Heart right ventricle (tissue), 16 donors: ENCODE measurements around the gene DOCK2. TPM values are rescaled to one million over a fixed set of nuclear protein-coding genes. Genes with fewer than 3 reads are reported as not detected.
"Not testable (repeated sequence)": the region's sequence is repeated elsewhere in the genome, so short reads cannot be mapped to it uniquely, and the experiment has no call there.

Experiments used
- ATAC-seq, 8 donors: fragments of 200-7000 bp; cut with Tn5 transposase; one replicate each; pipeline ENCODE4 v1.9.1; 2020; ENCODE audit warnings: mild to moderate bottlenecking in 8 of 8, moderate library complexity in 8 of 8, moderate number of reproducible peaks in 1 of 8
- DNase-seq, 2 donors: peaks; one replicate each; pipeline ENCODE4 v3.0.0-alpha.2; 2020
- H3K27ac ChIP-seq, 10 donors: fragments of 200-600 bp; sonication (generic) in 2 of 10; one replicate each; pipeline versions ENCODE4 v1.5.0 to v1.8.0; 2020 to 2022; ENCODE audit warnings: mild to moderate bottlenecking in 3 of 10
- H3K27me3 ChIP-seq, 7 donors: fragments of 200-600 bp; one replicate each; pipeline ENCODE4 v1.8.0; 2021 to 2022; ENCODE audit warnings: mild to moderate bottlenecking in 2 of 7
- H3K36me3 ChIP-seq, 9 donors: fragments of 200-600 bp; sonication (generic) in 1 of 9; one replicate each; pipeline versions ENCODE4 v1.5.0 to v1.8.0; 2020 to 2022; ENCODE audit warnings: mild to moderate bottlenecking in 2 of 9
- H3K4me1 ChIP-seq, 9 donors: fragments of 200-600 bp; sonication (generic) in 1 of 9; one replicate each; pipeline versions ENCODE4 v1.5.0 to v1.8.0; 2020 to 2022; ENCODE audit warnings: mild to moderate bottlenecking in 4 of 9
- H3K4me3 ChIP-seq, 10 donors: fragments of 200-600 bp; sonication (generic) in 2 of 10; one replicate each; pipeline versions ENCODE4 v1.5.0 to v1.8.0; 2020 to 2022; ENCODE audit warnings: mild to moderate bottlenecking in 7 of 10, moderate library complexity in 2 of 10
- H3K9me3 ChIP-seq, 11 donors: fragments of 200-600 bp in 10 of 11; sonication (generic) in 2 of 11; one replicate each; pipeline versions ENCODE4 v1.5.0 to v1.8.0; 2013 to 2022; ENCODE audit warnings: mild to moderate bottlenecking in 2 of 11, control low read depth in 1 of 11, moderate library complexity in 1 of 11
- WGBS, 2 donors: extraction: QIAGEN DNeasy Blood & Tissue Kit; methylation state at CpG; one replicate each; pipeline ENCODE4 v1.1.7; 2013; ENCODE audit warnings: inconsistent platforms in 1 of 2; 5-methylcytosine and 5-hydroxymethylcytosine counted together
- intact Hi-C, 10 donors: fragments of 100-400 bp; cut with DNase I; formaldehyde crosslinking; loops; one replicate each; pipeline versions ENCODE4 v1.11.1 to v1.14.2; 2022
- polyA plus RNA-seq, 2 donors: library from polyadenylated mRNA; stranded (reverse); fragments of 200-250 nt; gene quantifications; one replicate each; pipeline ENCODE4 v1.2.3, GENCODE V29; 2013
- total RNA-seq, 10 donors: library from RNA; stranded (reverse); fragmentation: NEBNext Ultra II Directional in 3 of 10; extraction: Animal tissue kit (Norgen Biotek cat#: 25700) in 3 of 10; gene quantifications; one replicate each; pipeline versions ENCODE4 v1.2.1 to v1.2.4, GENCODE V29; 2021 to 2023
- TF ChIP-seq, protein P1 (sequence below), 9 donors: fragments of 200-600 bp; sonication (generic) in 2 of 9; IDR thresholded peaks; one replicate each; pipeline versions ENCODE4 v1.5.0 to v1.8.0; 2021 to 2022; ENCODE audit warnings: antibody characterized with exemption in 9 of 9, mild to moderate bottlenecking in 5 of 9, moderate library complexity in 1 of 9
- donor health status: Arrhythmogenic right ventricular cardiomyopathy.
- donor health status: ischemic (EF 13 %, LVEDD 7.1; RV severe dilation, severe dysfunction).
- donor health status: healthy with polysubstance abuse.
- donor health status: DM: no; HTN: yes; CAD: no.
- donor health status: DM: no; HTN: no; CAD: no.
- donor health status: ischemic (EF 25% LVEDD 6.9; RV normal size, moderate dysfunction).
- donor health status: ischemic (EF 25% LVEDD 5.7; RV mildly dilated, moderate dysfunction).
- donor health status: healthy.
- donor health status: DM: yes; HTN: yes; CAD: no.
- donor health status: Ischemic cardiomyopathy.
- donor health status: ischemic (EF 35%, LVEDD 5.7; RV mildly dilated, moderate dysfunction).
- donor health status: nonischemic (EF 11% LVEDD 7.7; RV severe dilation, severe dysfunction).
- donor health status: DM: yes; HTN: yes; CAD: no.
- donor health status: PGD.
- donor health status: ischemic (EF 29% LVEDD 5.4; RV normal size, mild dysfunction).
- donor health status: nonischemic (EF 23%, LVEDD 6.1; RV moderate dilation, normal function).

DOCK2 gene
- total and polyA plus RNA-seq, 12 donors = 1.2 to 24.6 (median 4.2) TPM

GRCh38 chr5:169656125-169656901, 19.2 kb downstream of the DOCK2 start:
- peak in 1 of 2 donors; percentile 28 for DNase-seq
- TF ChIP-seq, protein P1, sequence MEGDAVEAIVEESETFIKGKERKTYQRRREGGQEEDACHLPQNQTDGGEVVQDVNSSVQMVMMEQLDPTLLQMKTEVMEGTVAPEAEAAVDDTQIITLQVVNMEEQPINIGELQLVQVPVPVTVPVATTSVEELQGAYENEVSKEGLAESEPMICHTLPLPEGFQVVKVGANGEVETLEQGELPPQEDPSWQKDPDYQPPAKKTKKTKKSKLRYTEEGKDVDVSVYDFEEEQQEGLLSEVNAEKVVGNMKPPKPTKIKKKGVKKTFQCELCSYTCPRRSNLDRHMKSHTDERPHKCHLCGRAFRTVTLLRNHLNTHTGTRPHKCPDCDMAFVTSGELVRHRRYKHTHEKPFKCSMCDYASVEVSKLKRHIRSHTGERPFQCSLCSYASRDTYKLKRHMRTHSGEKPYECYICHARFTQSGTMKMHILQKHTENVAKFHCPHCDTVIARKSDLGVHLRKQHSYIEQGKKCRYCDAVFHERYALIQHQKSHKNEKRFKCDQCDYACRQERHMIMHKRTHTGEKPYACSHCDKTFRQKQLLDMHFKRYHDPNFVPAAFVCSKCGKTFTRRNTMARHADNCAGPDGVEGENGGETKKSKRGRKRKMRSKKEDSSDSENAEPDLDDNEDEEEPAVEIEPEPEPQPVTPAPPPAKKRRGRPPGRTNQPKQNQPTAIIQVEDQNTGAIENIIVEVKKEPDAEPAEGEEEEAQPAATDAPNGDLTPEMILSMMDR (IDR thresholded peaks at IDR 0.05) = no peak
- intact Hi-C loops = no loop called here
- no peak overlapping the region for H3K4me3 ChIP-seq
- peaks cover 0 to 17% (median 0%) of the 10 kb centered on the region in 9 donors for H3K36me3 ChIP-seq
- peaks cover 0 to 48% (median 11%) of the 10 kb centered on the region in 9 donors for H3K4me1 ChIP-seq
- 84 to 86% methylated on average over 15 of the region's 15 CpGs for WGBS, 2 donors
- H3K9me3 ChIP-seq = no peaks in the 10 kb centered on the region
- ATAC-seq = peak in 2 of 8 donors; percentile 67 to 78
- H3K27me3 ChIP-seq = no peaks in the 10 kb centered on the region
- H3K27ac ChIP-seq = no peak overlapping the region

- TF ChIP-seq, protein P1 (IDR thresholded peaks at IDR 0.05) = no peak
- Histone ChIP-seq H3K4me1 (peaks cover 0 to 40% (median 5%) of the 10 kb centered on the region in 9 donors), H3K27ac (no peak overlapping the region), H3K27me3 (no peaks in the 10 kb centered on the region), H3K9me3 (no peaks in the 10 kb centered on the region), H3K36me3 (peaks cover 0 to 17% (median 0%) of the 10 kb centered on the region in 9 donors), H3K4me3 (no peak overlapping the region)
- intact Hi-C loops = no loop called here
- DNase-seq (no peak), ATAC-seq (no peak)
- WGBS, 2 donors = 83 to 96% methylated on average over 1 of the region's 1 CpG
These were observed 20.1 kb downstream of the DOCK2 start for GRCh38 chr5:169657127-169657526.

DNA sequence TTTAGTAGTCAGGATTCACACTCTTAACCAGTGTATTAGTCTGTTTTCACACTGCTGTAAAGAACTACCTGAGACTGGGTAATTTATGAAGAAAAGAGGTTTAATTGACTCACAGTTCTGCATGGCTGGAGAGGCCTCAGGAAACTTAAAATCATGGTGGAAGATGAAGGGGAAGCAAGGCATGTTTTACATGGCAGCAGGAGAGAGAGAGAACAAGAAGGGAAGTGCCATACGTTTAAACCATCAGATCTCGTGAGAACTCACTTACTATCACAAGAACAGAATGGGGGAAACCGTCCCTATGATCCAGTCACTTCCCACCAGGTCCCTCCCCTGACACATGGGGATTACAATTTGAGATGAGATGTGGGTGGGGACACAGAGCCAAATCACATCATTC, 25.4 kb downstream of the DOCK2 start:
- peaks cover 0 to 22% (median 0%) of the 10 kb centered on the region in 9 donors for H3K4me1 ChIP-seq
- ATAC-seq, H3K36me3 ChIP-seq, H3K27me3 ChIP-seq, H3K27ac ChIP-seq, H3K4me3 ChIP-seq, DNase-seq, H3K9me3 ChIP-seq, intact Hi-C loops: not testable (repeated sequence)
- 67 to 70% methylated on average over 3 of the region's 3 CpGs for WGBS, 2 donors

DNA sequence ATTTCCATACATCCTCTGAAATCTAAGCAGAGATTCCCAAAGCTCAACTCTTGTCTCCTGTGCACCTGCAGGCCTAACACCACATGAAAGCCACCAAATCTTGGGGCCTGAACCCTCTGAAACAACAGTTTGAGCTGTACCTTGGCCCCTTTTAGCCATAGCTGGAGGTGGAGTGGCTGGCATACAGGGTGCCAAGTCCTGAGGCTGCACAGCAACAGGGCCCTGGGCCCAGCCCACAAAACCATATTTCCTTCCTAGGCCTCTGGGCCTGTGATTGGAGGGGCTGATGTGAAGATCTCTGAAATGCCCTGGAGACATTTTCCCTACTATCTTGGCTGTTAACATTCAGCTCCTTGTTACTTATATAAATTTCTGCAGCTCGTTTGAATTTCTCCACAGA, 26.5 kb downstream of the DOCK2 start:
- ATAC-seq (no peak), DNase-seq (no peak)
- Histone ChIP-seq H3K27me3 (no peaks in the 10 kb centered on the region), H3K4me1 (peaks cover 0 to 18% (median 0%) of the 10 kb centered on the region in 9 donors), H3K27ac (no peak overlapping the region), H3K9me3 (peaks cover 0 to 6% (median 0%) of the 10 kb centered on the region in 11 donors), H3K4me3 (no peak overlapping the region), H3K36me3 (no peaks in the 10 kb centered on the region)
- 66 to 70% methylated on average over 1 of the region's 1 CpG for WGBS, 2 donors
- intact Hi-C loops = no loop called here
- TF ChIP-seq, protein P1 (IDR thresholded peaks at IDR 0.05) = no peak

DNA sequence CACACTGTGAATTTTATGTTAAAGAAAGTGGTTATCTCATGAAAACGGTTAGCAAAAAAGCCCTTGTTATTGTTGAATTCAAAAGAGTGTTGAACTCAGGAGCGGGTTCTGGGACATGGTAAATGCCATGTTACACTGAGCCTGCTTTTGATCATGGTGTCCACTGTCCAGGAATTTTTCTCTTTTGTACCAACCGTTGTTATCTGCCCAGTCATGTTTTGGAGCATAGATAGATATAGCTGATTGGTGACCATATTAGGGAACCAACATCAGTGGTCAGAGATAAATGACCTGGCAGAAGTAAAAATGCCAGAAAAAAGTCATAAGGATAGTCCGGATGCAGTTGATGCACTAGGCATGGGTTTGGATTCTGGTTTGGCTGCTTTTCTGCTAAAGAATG, 29.3 kb downstream of the DOCK2 start:
- intact Hi-C loops = no loop called here
- 66 to 69% methylated on average over 4 of the region's 4 CpGs for WGBS, 2 donors

More for the DNA sequence above, 29.3 kb downstream of the DOCK2 start:
- Histone ChIP-seq H3K4me3 (no peak overlapping the region), H3K36me3 (peaks cover 0 to 16% (median 0%) of the 10 kb centered on the region in 9 donors), H3K27me3 (no peaks in the 10 kb centered on the region), H3K27ac (no peak overlapping the region), H3K4me1 (peaks cover 0 to 18% (median 0%) of the 10 kb centered on the region in 9 donors), H3K9me3 (peaks cover 0 to 6% (median 0%) of the 10 kb centered on the region in 11 donors)
- ATAC-seq (no peak), DNase-seq (no peak)
- TF ChIP-seq, protein P1 (IDR thresholded peaks at IDR 0.05) = no peak
